ES-I3 (cell line): ENCODE data around the gene PANK3.
"Not testable (repeated sequence)": the region's sequence is repeated elsewhere in the genome, so short reads cannot be mapped to it uniquely, and the experiment has no call there.

Experiments used
- H3K36me3 ChIP-seq: 2 replicates; pipeline ENCODE4 v1.6.1; 2013; ENCODE audit warnings: mild to moderate bottlenecking, low read length, control low read depth, moderate library complexity; ENCODE audit not compliant: insufficient read depth
- H3K4me1 ChIP-seq: 2 replicates; pipeline ENCODE4 v1.6.1; 2013; ENCODE audit warnings: mild to moderate bottlenecking, control low read depth, low read length; ENCODE audit not compliant: insufficient read depth
- H3K9ac ChIP-seq: 2 replicates; pipeline ENCODE4 v1.6.1; 2013; ENCODE audit warnings: low read depth, mild to moderate bottlenecking, low read length, moderate library complexity
- H3K9me3 ChIP-seq: 2 replicates; pipeline ENCODE4 v1.6.1; 2013; ENCODE audit warnings: mild to moderate bottlenecking, low read length, moderate library complexity; ENCODE audit not compliant: control insufficient read depth, insufficient read depth

PANK3 gene

GRCh38 chr5:168604436-168604835, 25.3 kb upstream of the PANK3 start:
- no peaks in the 10 kb centered on the region for H3K36me3 ChIP-seq

GRCh38 chr5:168603746-168604145, 24.6 kb upstream of the PANK3 start:
- Histone ChIP-seq H3K4me1 (peaks cover 6% of the 10 kb centered on the region; the same call in 1 of the 2 replicates), H3K9me3 (no peaks in the 10 kb centered on the region), H3K36me3 (no peaks in the 10 kb centered on the region), H3K9ac (no peak overlapping the region)

More at GRCh38 chr5:168604436-168604835, 25.3 kb upstream of the PANK3 start:
- Histone ChIP-seq H3K4me1 (peaks cover 6% of the 10 kb centered on the region; the same call in 1 of the 2 replicates), H3K9me3 (no peaks in the 10 kb centered on the region), H3K9ac (no peak overlapping the region)

- Histone ChIP-seq H3K4me1 (peaks cover 6% of the 10 kb centered on the region; the same call in 1 of the 2 replicates), H3K9ac (no peak overlapping the region), H3K36me3 (no peaks in the 10 kb centered on the region), H3K9me3 (no peaks in the 10 kb centered on the region)
These were observed 23.3 kb upstream of the PANK3 start for GRCh38 chr5:168602517-168602916.

- Histone ChIP-seq H3K4me1 (peaks cover 6% of the 10 kb centered on the region; the same call in 1 of the 2 replicates), H3K9me3 (no peaks in the 10 kb centered on the region), H3K36me3 (no peaks in the 10 kb centered on the region), H3K9ac (no peak overlapping the region)
These were observed 22.8 kb upstream of the PANK3 start for GRCh38 chr5:168601972-168602371.

- H3K9me3 ChIP-seq = no peaks in the 10 kb centered on the region
- H3K36me3 ChIP-seq = no peaks in the 10 kb centered on the region
- peaks cover 6% of the 10 kb centered on the region; the same call in 1 of the 2 replicates for H3K4me1 ChIP-seq
- H3K9ac ChIP-seq = no peak overlapping the region
These were observed 21.2 kb upstream of the PANK3 start for GRCh38 chr5:168600409-168600808.

- Histone ChIP-seq H3K4me1 (peaks cover 6% of the 10 kb centered on the region; the same call in 1 of the 2 replicates), H3K36me3 (no peaks in the 10 kb centered on the region), H3K9me3 (no peaks in the 10 kb centered on the region), H3K9ac (no peak overlapping the region)
These were observed 20.7 kb upstream of the PANK3 start for GRCh38 chr5:168599826-168600225.

- H3K9ac ChIP-seq = no peak overlapping the region
- H3K9me3 ChIP-seq = no peaks in the 10 kb centered on the region
- H3K36me3 ChIP-seq = no peaks in the 10 kb centered on the region
- H3K4me1 ChIP-seq = peaks cover 6% of the 10 kb centered on the region; the same call in 1 of the 2 replicates
These were observed 19.5 kb upstream of the PANK3 start for GRCh38 chr5:168598639-168599038.

- no peaks in the 10 kb centered on the region for H3K9me3 ChIP-seq
- H3K36me3 ChIP-seq = no peaks in the 10 kb centered on the region
- H3K4me1 ChIP-seq = peaks cover 6% of the 10 kb centered on the region; the same call in 1 of the 2 replicates
- H3K9ac ChIP-seq = no peak overlapping the region
These were observed 17.8 kb upstream of the PANK3 start for GRCh38 chr5:168596927-168597326.

GRCh38 chr5:168596122-168596521, 17.0 kb upstream of the PANK3 start:
- not testable (repeated sequence) for H3K4me1 ChIP-seq

GRCh38 chr5:168592014-168592368, 12.8 kb upstream of the PANK3 start:
- H3K9ac ChIP-seq = no peak overlapping the region
- no peaks in the 10 kb centered on the region for H3K4me1 ChIP-seq
- H3K36me3 ChIP-seq = no peaks in the 10 kb centered on the region; the same call in 1 of the 2 replicates
- no peaks in the 10 kb centered on the region for H3K9me3 ChIP-seq

More at GRCh38 chr5:168596122-168596521, 17.0 kb upstream of the PANK3 start:
- H3K9me3 ChIP-seq, H3K36me3 ChIP-seq, H3K9ac ChIP-seq: not testable (repeated sequence)

GRCh38 chr5:168591302-168592013, 12.3 kb upstream of the PANK3 start:
- H3K36me3 ChIP-seq = no peaks in the 10 kb centered on the region; the same call in 1 of the 2 replicates
- no peaks in the 10 kb centered on the region for H3K9me3 ChIP-seq
- no peaks in the 10 kb centered on the region for H3K4me1 ChIP-seq
- H3K9ac ChIP-seq = no peak overlapping the region

GRCh38 chr5:168590666-168591065, 11.5 kb upstream of the PANK3 start:
- Histone ChIP-seq H3K4me1 (no peaks in the 10 kb centered on the region), H3K9ac (no peak overlapping the region), H3K36me3 (no peaks in the 10 kb centered on the region; the same call in 1 of the 2 replicates)

GRCh38 chr5:168587987-168588386, 8.8 kb upstream of the PANK3 start:
- H3K9ac ChIP-seq = no peak overlapping the region
- H3K9me3 ChIP-seq = no peaks in the 10 kb centered on the region
- no peaks in the 10 kb centered on the region for H3K4me1 ChIP-seq
- H3K36me3 ChIP-seq = no peaks in the 10 kb centered on the region; the same call in 1 of the 2 replicates

More at GRCh38 chr5:168590666-168591065, 11.5 kb upstream of the PANK3 start:
- no peaks in the 10 kb centered on the region for H3K9me3 ChIP-seq

- no peaks in the 10 kb centered on the region for H3K36me3 ChIP-seq
- no peaks in the 10 kb centered on the region for H3K9me3 ChIP-seq
- no peaks in the 10 kb centered on the region for H3K4me1 ChIP-seq
- no peak overlapping the region for H3K9ac ChIP-seq
These were observed 6.1 kb upstream of the PANK3 start for GRCh38 chr5:168585119-168585856.
